Retinal pigment epithelial cell (primary cell): Measurements from ENCODE around the gene SLC22A4.

Source experiments
- DNase-seq: peaks from one replicate; pipeline ENCODE4 v3.0.0-alpha.2; 2010; ENCODE audit warnings: low read depth
- H3K4me3 ChIP-seq: 2 replicates; pipeline ENCODE4 v1.5.1; 2011; ENCODE audit warnings: mild to moderate bottlenecking, low read length, control low read depth, moderate library complexity
- CTCF ChIP-seq: conservative IDR thresholded peaks from 2 replicates; pipeline ENCODE4 v1.5.1; 2011; ENCODE audit warnings: low read depth, low read length, control low read depth, inconsistent platforms

Gene SLC22A4

GRCh38 chr5:132267166-132267739 lies 26.9 kb upstream of the SLC22A4 start:
- no peak for TF ChIP-seq CTCF
- H3K4me3 ChIP-seq = no peak overlapping the region
- DNase-seq = no peak

GRCh38 chr5:132267931-132268768 lies 26.0 kb upstream of the SLC22A4 start:
- DNase-seq = no peak
- no peak for TF ChIP-seq CTCF
- H3K4me3 ChIP-seq = no peak overlapping the region

- no peak for TF ChIP-seq CTCF
- DNase-seq = no peak
- H3K4me3 ChIP-seq = no peak overlapping the region
Measured at GRCh38 chr5:132268769-132269551, 25.2 kb upstream of the SLC22A4 start.

GRCh38 chr5:132269635-132270334 lies 24.4 kb upstream of the SLC22A4 start:
- no peak for DNase-seq
- no peak for TF ChIP-seq CTCF
- H3K4me3 ChIP-seq = no peak overlapping the region

- no peak for DNase-seq
- H3K4me3 ChIP-seq = no peak overlapping the region
- TF ChIP-seq CTCF = no peak
Measured at GRCh38 chr5:132270335-132270665, 23.9 kb upstream of the SLC22A4 start.

GRCh38 chr5:132270706-132271105 lies 23.5 kb upstream of the SLC22A4 start:
- DNase-seq = no peak
- no peak overlapping the region for H3K4me3 ChIP-seq
- TF ChIP-seq CTCF = no peak
